HG03378 (cell line): Measurements from ENCODE around the gene VPS25.

Source experiments
- ATAC-seq: cut with Tn5 transposase; IDR thresholded peaks from one replicate; pipeline ENCODE4 v1.9.1; 2021; ENCODE audit warnings: mild to moderate bottlenecking, moderate library complexity; ENCODE audit not compliant: unreplicated experiment

VPS25 gene

DNA sequence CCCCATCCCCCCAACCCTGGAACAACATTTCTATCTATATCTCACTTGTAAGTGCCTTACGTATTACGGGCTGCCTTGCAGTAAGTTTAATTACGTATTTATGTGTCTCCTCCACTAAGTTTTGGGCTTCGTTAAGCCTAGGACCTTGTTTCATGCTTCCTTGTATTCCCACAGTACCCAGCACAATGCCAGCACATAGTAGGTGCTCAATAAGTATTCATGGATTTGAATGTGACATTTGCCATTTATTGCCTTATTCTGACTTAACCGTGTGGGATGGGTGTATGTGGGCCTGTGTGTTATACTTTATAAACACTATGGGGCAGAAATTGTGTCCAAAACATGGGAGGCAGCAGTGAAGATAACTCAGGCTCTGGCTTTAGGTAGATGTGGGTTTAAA lies 19.3 kb downstream of the VPS25 start:
- no peak for ATAC-seq

GRCh38 chr17:42795061-42795460 lies 21.8 kb downstream of the VPS25 start:
- no peak for ATAC-seq

GRCh38 chr17:42795465-42795864 lies 22.2 kb downstream of the VPS25 start:
- no peak for ATAC-seq

DNA sequence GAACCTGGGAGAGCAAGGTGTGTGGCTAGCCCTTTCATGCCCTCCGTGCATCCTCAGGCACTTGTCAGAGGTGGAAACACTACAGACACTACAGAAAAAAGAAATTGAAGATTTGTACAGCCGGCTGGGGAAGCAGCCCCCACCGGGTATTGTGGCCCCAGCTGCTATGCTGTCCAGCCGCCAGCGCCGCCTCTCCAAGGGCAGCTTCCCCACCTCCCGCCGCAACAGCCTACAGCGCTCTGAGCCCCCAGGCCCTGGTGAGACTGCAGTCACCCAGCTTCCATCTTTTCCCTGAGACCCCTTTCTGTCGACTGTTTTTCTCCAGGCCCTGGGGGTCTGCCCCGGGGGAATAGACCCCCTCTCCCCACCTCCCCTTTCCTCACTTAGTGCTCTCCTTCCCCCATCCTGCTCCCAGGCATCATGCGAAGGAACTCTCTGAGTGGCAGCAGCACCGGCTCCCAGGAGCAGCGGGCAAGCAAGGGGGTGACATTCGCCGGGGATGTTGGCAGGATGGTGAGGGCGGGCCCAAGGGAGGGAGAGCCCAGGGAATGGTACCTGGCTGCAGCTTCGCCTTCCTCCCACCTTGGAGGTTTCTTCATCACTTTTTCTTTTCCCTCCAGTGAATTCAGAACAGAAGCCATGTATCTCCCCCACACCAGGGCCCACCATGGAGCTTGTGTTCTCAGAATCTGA lies 23.0 kb downstream of the VPS25 start:
- no peak for ATAC-seq

GRCh38 chr17:42797067-42798007 lies 24.1 kb downstream of the VPS25 start:
- no peak for ATAC-seq

- no peak for ATAC-seq
Observed at GRCh38 chr17:42798011-42798382, 24.7 kb downstream of the VPS25 start.

DNA sequence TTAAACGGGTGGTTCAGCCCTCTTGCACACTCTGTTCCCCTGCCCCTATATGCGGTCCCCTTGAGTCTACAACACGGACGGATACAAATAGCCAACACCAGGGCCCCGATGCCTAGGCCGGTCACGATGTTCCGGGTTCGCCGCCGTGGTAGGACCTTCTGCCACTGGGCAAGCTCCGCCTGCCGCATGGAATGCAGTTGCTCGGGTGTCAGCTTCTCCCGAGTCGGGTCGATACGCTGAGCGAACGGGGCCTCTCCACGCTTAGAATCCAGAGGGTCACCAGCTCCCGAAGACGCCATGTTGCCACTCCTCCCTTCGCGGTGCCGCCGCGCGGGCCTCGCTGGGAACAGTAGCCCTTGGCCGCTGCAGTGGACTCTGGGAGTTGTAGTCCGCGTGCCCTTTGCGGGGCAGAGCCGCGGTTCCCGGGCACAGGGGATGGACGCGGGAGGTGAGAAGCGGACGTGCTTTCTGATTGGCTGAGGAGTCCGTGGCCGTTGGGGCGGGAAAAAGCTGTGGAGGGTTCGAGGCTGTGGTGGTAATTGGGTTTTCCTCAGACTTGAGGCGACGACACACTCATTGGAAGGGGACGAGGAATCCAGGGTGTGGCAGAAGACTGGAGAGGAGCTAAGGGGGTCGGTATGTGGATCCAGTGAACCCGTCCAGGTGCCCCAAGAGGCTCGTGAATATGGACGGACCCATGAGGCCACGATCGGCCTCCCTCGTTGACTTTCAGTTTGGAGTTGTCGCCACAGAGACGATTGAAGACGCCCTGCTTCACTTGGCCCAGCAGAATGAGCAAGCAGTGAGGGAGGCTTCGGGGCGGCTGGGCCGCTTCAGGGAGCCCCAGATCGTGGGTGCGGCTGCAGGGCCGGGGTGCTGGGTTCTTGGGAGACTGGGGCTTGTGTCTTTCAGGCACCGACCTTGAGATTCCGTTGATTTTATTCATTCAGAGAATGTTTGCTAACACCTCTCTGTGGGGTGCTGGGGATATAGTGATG lies 25.4 kb downstream of the VPS25 start, which contains the start of the genes CNTD1 and COA3:
TSS of gene CNTD1 (plus strand) at position 479 of the 998 bp plus-strand sequence. CDS start at position 686, 207 bp downstream.
TSS of gene COA3 (minus strand) at position 322 of the 998 bp plus-strand sequence. CDS start at position 299, 23 bp downstream.
- ATAC-seq, result no peak

DNA sequence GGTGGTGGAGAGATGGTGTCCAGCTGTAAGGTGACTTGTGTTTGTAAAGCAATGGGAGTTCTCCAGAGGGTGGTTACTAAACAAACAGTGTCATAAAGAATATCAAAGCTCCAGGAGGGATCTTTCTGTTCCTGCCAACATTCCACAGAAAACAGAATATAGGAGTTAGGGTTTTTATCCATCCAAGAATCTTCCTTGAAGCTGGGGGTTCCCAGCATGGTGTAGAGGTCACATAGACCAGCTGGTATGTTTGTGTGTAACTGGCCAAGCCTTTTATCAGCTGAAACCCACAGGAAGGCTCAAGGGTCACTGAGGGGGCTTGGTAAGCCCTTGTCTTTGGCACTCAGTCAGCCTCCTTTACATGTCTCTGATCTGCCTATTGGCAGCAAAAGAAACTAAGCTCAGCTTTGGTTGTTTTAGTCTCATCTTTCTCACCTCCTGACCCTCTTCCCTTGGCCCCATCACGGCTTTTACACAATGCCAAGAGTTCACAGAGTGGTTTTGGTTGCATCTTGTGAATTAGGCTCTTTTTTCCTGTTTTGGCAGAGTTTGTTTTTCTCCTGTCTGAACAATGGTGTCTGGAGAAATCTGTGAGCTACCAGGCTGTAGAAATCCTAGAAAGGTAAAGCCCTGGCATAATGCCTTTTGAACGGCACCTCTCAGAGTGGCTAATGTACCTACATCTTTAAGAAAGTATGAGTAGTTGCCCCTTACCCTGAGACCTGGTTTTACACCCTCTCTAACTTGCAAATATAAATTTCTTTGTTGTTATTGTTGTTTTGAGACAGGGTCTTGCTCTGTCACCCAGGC lies 30.0 kb downstream of the VPS25 start:
- no peak for ATAC-seq

DNA sequence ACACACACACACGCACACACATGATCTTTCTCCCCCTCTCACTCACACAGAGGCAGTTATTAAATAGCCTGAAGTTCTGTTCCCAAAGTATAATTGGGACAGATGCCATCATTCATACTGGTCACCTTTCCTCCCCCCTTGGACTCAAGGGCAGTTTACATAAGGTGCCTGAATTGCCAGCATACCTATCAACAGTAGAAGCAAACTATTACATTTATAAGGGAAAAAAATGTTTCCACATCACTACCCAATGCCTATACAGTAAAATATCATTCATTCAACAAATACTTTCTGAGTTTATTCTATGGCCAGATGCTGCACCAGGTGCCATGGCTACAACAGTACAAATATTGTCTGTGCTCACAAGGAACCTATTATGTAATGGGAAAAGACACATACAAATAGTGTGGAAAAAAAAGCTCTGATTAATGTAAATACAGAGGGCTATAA lies 31.7 kb downstream of the VPS25 start:
- no peak for ATAC-seq

GRCh38 chr17:42806249-42806648 lies 33.0 kb downstream of the VPS25 start:
- no peak for ATAC-seq

DNA sequence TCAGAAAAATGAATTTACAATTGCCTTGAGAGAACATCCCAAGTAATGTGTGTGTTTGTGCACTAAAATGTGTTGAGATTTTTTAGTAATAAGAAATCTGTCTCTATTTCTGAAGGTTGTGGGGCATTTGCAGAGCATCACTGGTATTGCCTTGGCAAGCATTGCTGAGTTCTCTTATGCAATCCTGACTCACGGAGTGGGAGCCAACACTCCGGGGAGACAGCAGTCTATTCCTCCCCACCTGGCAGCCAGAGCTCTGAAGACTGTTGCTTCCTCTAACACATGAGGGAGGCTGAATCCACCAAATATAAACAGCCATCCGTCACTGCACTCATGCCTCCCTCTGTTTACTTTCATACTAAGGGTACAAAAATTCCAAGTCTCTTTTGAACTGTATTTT lies 36.0 kb downstream of the VPS25 start:
- no peak for ATAC-seq

DNA sequence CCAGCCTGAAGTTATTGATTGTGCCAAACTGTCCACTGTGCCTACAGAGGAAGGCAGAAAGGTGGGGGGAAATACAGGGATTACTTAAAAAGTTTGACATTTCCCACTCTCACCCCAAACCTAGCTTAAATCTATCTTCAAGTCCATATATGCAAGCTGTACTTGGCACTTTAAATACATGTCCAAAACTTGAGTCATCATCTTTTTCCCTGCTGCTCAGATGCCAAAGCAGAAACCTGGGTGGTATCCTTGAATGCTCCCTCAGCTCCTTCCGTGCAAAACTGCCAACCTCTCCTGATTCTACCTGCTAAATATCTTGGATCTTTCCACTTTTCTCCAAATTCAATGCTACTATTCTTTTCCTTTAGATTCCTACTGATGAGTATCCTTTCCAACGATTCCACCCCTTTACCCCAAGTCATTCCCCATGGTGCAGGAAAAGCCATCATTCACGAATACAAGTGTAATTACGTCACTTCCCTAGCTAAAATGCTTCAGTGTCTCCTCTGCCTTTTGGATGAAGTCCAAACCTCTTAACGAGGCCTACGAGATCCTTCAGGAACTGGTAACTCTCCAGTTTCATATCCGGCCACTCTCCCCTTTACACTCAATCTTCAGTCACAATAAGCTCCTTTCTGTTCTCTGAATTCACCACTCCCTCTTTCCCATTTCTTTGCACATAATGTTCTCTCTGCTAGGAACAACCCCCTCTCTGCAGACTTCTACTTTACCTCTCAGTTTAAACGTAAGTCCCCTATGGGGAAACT lies 41.6 kb downstream of the VPS25 start:
- ATAC-seq, result no peak

DNA sequence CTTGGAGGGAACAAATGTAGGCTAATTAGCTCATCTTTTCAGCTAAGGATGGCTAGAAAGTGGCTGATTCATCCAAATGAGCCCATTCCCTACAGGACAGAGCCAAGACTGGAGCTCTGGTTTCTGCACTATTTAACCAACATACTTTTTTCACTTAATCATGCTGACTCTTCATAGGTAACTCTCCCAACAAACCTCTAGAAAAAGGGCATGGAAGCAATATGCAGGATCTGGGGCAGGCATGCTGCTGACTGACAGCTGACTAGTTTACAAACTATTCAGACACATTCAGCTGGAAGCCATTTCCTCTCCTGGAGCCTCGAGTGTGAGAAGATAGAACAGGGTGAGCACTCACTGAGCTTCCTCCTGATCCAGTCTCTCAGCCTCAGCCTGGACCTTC lies 44.6 kb downstream of the VPS25 start:
- ATAC-seq, result no peak

DNA sequence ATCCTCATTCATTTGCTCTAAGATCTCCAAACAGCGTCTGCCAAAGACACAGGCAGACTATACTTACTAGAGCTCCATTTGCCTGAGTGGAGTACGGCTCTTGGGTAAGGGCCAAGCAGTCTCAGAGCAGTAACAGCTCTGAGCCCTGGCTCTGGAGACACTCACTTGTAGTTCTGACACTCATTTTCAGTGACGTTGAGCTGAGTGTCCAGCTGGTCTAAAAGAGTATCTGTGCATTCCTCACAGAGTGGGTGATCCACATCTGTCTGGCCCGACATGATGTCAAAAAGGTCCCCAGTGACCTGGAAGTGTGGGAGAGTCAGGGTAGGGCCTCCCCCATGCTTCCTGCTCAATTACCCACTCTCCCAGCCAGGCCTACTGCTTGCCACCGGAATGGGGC lies 45.1 kb downstream of the VPS25 start:
- ATAC-seq, result no peak

DNA sequence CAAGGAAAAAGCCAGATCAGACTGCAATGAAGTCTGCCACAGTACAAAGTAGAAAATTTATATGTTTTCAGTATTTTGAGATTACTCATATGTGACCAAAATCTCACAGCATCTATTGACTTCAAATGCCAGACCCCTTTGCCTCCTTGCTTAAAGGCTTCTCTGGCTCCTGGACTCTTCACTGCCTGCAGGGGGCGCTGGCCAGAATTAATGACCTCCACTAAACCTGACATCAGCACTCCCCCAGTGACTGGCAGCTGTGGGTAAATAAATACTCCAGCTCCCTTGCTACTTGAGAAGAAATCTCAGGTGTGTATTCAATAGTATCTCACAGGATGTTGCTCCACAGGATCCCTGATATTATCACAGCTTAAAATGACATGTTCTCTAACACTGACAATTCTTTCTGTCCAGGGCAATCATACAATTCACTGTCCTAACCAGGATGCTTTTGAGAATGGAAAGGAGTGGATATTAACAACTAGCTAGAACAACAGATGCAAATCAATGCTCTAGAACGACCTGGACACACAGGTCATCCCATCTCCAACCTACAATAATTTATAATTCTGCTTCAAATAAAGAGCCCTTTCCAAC lies 46.8 kb downstream of the VPS25 start:
- ATAC-seq, result no peak

DNA sequence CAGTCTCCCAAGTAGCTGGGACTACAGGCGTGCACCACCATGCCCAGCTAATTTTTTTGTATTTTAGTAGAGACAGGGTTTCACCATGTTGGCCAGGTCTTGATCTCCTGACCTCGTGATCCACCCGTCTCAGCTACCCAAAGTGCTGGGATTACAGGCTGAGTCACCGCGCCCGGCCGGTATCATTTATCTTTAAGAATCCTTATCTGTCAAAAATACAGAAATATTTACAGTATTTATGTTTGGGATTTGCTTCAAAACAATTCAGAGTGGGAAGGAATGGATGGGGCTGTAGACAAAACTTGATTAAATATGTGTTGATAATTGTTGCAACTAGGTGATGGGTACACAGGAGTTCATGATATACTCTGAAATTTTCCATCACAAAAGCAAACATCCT lies 47.9 kb downstream of the VPS25 start:
- no peak for ATAC-seq

GRCh38 chr17:42827472-42827871 lies 54.2 kb downstream of the VPS25 start:
- ATAC-seq, result no peak
